ENCODE results near the gene FOXP1. TPM values are rescaled to one million over a fixed set of nuclear protein-coding genes. Genes with fewer than 3 reads are reported as not detected.

FOXP1 gene
- total and polyA plus RNA-seq, 2 of the 13 experiments (the other 11 are each of a cell fraction or from before 2014, with no cell fraction given) = 40.4 to 59.0 TPM

- no peak for TF ChIP-seq CBX1 (IDR thresholded peaks at IDR 0.05; ENCODE audit: low read depth)
- no peak for TF ChIP-seq GTF3A (CRISPR knock-in tag; conservative IDR thresholded peaks at IDR 0.05)
- TF ChIP-seq ZNF3 (CRISPR knock-in tag; IDR thresholded peaks at IDR 0.05) = no peak
- TF ChIP-seq, protein P1, sequence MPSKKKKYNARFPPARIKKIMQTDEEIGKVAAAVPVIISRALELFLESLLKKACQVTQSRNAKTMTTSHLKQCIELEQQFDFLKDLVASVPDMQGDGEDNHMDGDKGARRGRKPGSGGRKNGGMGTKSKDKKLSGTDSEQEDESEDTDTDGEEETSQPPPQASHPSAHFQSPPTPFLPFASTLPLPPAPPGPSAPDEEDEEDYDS (CRISPR knock-in tag; IDR thresholded peaks at IDR 0.05) = no peak
- no peak for TF ChIP-seq FOXK2 (IDR thresholded peaks at IDR 0.05)
- no peak for TF ChIP-seq ZNF354B (CRISPR knock-in tag; IDR thresholded peaks at IDR 0.05)
- TF ChIP-seq, protein P2, sequence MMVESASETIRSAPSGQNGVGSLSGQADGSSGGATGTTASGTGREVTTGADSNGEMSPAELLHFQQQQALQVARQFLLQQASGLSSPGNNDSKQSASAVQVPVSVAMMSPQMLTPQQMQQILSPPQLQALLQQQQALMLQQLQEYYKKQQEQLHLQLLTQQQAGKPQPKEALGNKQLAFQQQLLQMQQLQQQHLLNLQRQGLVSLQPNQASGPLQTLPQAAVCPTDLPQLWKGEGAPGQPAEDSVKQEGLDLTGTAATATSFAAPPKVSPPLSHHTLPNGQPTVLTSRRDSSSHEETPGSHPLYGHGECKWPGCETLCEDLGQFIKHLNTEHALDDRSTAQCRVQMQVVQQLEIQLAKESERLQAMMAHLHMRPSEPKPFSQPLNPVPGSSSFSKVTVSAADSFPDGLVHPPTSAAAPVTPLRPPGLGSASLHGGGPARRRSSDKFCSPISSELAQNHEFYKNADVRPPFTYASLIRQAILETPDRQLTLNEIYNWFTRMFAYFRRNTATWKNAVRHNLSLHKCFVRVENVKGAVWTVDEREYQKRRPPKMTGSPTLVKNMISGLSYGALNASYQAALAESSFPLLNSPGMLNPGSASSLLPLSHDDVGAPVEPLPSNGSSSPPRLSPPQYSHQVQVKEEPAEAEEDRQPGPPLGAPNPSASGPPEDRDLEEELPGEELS (CRISPR knock-in tag; IDR thresholded peaks at IDR 0.05) = peak; percentile 66
- TF ChIP-seq ZNF276 (CRISPR knock-in tag; IDR thresholded peaks at IDR 0.05; ENCODE audit: low read depth) = no peak
- TF ChIP-seq, protein P3, sequence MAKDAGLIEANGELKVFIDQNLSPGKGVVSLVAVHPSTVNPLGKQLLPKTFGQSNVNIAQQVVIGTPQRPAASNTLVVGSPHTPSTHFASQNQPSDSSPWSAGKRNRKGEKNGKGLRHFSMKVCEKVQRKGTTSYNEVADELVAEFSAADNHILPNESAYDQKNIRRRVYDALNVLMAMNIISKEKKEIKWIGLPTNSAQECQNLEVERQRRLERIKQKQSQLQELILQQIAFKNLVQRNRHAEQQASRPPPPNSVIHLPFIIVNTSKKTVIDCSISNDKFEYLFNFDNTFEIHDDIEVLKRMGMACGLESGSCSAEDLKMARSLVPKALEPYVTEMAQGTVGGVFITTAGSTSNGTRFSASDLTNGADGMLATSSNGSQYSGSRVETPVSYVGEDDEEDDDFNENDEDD (CRISPR knock-in tag; IDR thresholded peaks at IDR 0.05; ENCODE audit: borderline replicate concordance) = no peak
- TF ChIP-seq E2F2 (CRISPR knock-in tag; IDR thresholded peaks at IDR 0.05; ENCODE audit: borderline replicate concordance) = no peak
Measured at GRCh38 chr3:71153713-71154112, 429.8 kb downstream of the FOXP1 start (continued).
